Natural killer cell (primary cell): ENCODE data around the gene SEC14L1. TPM values are rescaled to one million over a fixed set of nuclear protein-coding genes. Genes with fewer than 3 reads are reported as not detected.

ENCODE experiments used
- ATAC-seq, 3 donors: fragments of 150-1000 bp in 2 of 3; fragments of 200-7000 bp in 1 of 3; cut with Tn5 transposase; 1 replicate in 1 of 3; 2 replicates in 2 of 3; pipeline ENCODE4 v1.10.0; 2021; ENCODE audit warnings: mild to moderate bottlenecking in 2 of 3, moderate library complexity in 2 of 3
- DNase-seq, 2 donors: peaks; one replicate each; pipeline versions ENCODE4 v3.0.0 to v3.0.0-alpha.2; 2013 to 2021; ENCODE audit warnings: mixed read lengths in 1 of 2
- H3K27ac ChIP-seq: one replicate; pipeline ENCODE4 v1.5.1; 2013; ENCODE audit warnings: mild to moderate bottlenecking, low read length
- H3K27me3 ChIP-seq: one replicate; pipeline ENCODE4 v1.6.1; 2013; ENCODE audit warnings: low read length; ENCODE audit not compliant: control insufficient read depth, insufficient read depth
- H3K36me3 ChIP-seq: one replicate; pipeline ENCODE4 v1.6.1; 2013; ENCODE audit warnings: low read length; ENCODE audit not compliant: control insufficient read depth, insufficient read depth
- H3K4me1 ChIP-seq: one replicate; pipeline ENCODE4 v1.6.1; 2013; ENCODE audit warnings: low read length; ENCODE audit not compliant: control insufficient read depth, insufficient read depth
- H3K4me3 ChIP-seq: one replicate; pipeline ENCODE4 v1.5.1; 2013; ENCODE audit warnings: low read length
- H3K9me3 ChIP-seq: one replicate; pipeline ENCODE4 v1.6.1; 2013; ENCODE audit warnings: low read length; ENCODE audit not compliant: control insufficient read depth, insufficient read depth
- H3K27ac Mint-ChIP-seq, 2 donors: one replicate each; pipeline ENCODE4 v1.8.0; 2022; ENCODE audit warnings: mild to moderate bottlenecking in 2 of 2, mixed read lengths in 2 of 2, moderate library complexity in 1 of 2
- H3K27me3 Mint-ChIP-seq, 2 donors: one replicate each; pipeline ENCODE4 v1.8.0; 2022; ENCODE audit warnings: low read depth in 2 of 2, mixed read lengths in 2 of 2
- H3K36me3 Mint-ChIP-seq: one replicate; pipeline ENCODE4 v1.8.0; 2022; ENCODE audit warnings: mixed read lengths
- H3K4me1 Mint-ChIP-seq, 2 donors: one replicate each; pipeline ENCODE4 v1.8.0; 2022; ENCODE audit warnings: mixed read lengths in 2 of 2
- H3K4me3 Mint-ChIP-seq: one replicate; pipeline ENCODE4 v1.8.0; 2022; ENCODE audit warnings: mild to moderate bottlenecking, moderate library complexity, mixed read lengths
- H3K9me3 Mint-ChIP-seq, 2 donors: one replicate each; pipeline ENCODE4 v1.8.0; 2022; ENCODE audit warnings: mixed read lengths in 2 of 2
- CTCF ChIP-seq: fragments of 200-600 bp; IDR thresholded peaks from one replicate; pipeline ENCODE4 v1.8.0; 2022; ENCODE audit warnings: antibody characterized with exemption
- WGBS: methylation state at CpG from one replicate; pipeline ENCODE4 v1.1.7; 2013; ENCODE audit warnings: missing lambda C conversion rate; ENCODE audit not compliant: insufficient coverage; 5-methylcytosine and 5-hydroxymethylcytosine counted together
- intact Hi-C: fragments of 100-400 bp; cut with micrococcal nuclease; formaldehyde crosslinking; loops from one replicate; pipeline ENCODE4 v1.14.2; 2022
- total RNA-seq, 4 donors: library from RNA; stranded (reverse); fragments of 120-200 nt in 1 of 4; gene quantifications; one replicate each; pipeline versions ENCODE4 v1.2.3 to v1.2.4, GENCODE V29; 2013 to 2022

Gene SEC14L1
- total RNA-seq, 3 donors from 2014 or later (not counting 1 experiment from before 2014, with no cell fraction given) = 129 to 160 (median 129) TPM

- intact Hi-C loops = no loop called here
- H3K27ac Mint-ChIP-seq = no peak overlapping the region
- DNase-seq = no peak
Measured at GRCh38 chr17:77215281-77215680, 74.5 kb downstream of the SEC14L1 start.

DNA sequence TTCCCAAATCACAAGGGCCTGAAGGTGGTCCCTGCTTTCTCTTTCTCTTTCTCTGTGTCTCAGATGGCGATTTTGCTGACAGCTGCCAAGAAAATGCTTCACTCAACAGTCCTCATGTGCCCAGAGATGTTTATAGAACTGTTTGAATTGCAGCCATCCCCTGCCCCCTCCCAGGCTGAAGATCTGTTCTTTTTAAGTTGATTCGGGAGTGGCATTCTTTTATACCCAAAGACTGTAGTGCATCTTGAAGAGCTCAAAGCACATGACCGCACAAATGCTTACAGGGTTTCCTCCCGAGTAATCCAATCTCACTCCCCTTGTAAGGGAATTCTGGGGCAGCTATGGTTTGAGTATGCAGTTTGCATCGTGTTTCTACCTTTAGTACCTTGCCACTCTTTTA lies 75.7 kb downstream of the SEC14L1 start:
- Histone ChIP-seq H3K4me1 (peaks cover 17% of the 10 kb centered on the region), H3K4me3 (no peak overlapping the region), H3K27ac (no peak overlapping the region), H3K36me3 (peaks cover 57% of the 10 kb centered on the region), H3K9me3 (no peaks in the 10 kb centered on the region), H3K27me3 (no peaks in the 10 kb centered on the region)
- intact Hi-C loops = no loop called here
- Mint-ChIP-seq H3K4me3 (no peak overlapping the region), H3K27ac (no peak overlapping the region), H3K9me3 (no peaks in the 10 kb centered on the region), H3K4me1 (no peaks in the 10 kb centered on the region), H3K27me3 (no peaks in the 10 kb centered on the region), H3K36me3 (no peaks in the 10 kb centered on the region)
- WGBS = 94% methylated on average over 3 of the region's 5 CpGs
- ATAC-seq (no peak), DNase-seq (no peak)
- no peak for TF ChIP-seq CTCF

More at GRCh38 chr17:77215281-77215680, 74.5 kb downstream of the SEC14L1 start:
- TF ChIP-seq CTCF = no peak
- Histone ChIP-seq H3K4me3 (no peak overlapping the region), H3K27ac (no peak overlapping the region), H3K9me3 (no peaks in the 10 kb centered on the region), H3K27me3 (no peaks in the 10 kb centered on the region), H3K36me3 (peaks cover 69% of the 10 kb centered on the region), H3K4me1 (peaks cover 25% of the 10 kb centered on the region)
- Mint-ChIP-seq H3K9me3 (no peaks in the 10 kb centered on the region), H3K27me3 (no peaks in the 10 kb centered on the region), H3K4me1 (peaks cover 4% of the 10 kb centered on the region in 2 donors), H3K36me3 (peaks cover 5% of the 10 kb centered on the region), H3K4me3 (no peak overlapping the region)
- 96% methylated on average over 16 of the region's 16 CpGs for WGBS
- no peak for ATAC-seq

- 95% methylated on average over 11 of the region's 11 CpGs for WGBS
- no peaks in the 10 kb centered on the region for H3K4me1 Mint-ChIP-seq
- ATAC-seq (no peak), DNase-seq (no peak)
- intact Hi-C loops = no loop called here
- H3K36me3 Mint-ChIP-seq = no peaks in the 10 kb centered on the region
- H3K27me3 ChIP-seq = no peaks in the 10 kb centered on the region
- no peaks in the 10 kb centered on the region for H3K27me3 Mint-ChIP-seq
- H3K27ac Mint-ChIP-seq = no peak overlapping the region
- no peak overlapping the region for H3K4me3 ChIP-seq
- H3K4me1 ChIP-seq = peaks cover 12% of the 10 kb centered on the region
- H3K9me3 ChIP-seq = no peaks in the 10 kb centered on the region
- H3K27ac ChIP-seq = no peak overlapping the region
- no peak overlapping the region for H3K4me3 Mint-ChIP-seq
- H3K36me3 ChIP-seq = peaks cover 51% of the 10 kb centered on the region
- no peak for TF ChIP-seq CTCF
- H3K9me3 Mint-ChIP-seq = no peaks in the 10 kb centered on the region
Measured at GRCh38 chr17:77217123-77217522, 76.4 kb downstream of the SEC14L1 start.

- no peak overlapping the region for H3K27ac Mint-ChIP-seq
- intact Hi-C loops = no loop called here
Measured at GRCh38 chr17:77217566-77217965, 76.8 kb downstream of the SEC14L1 start.

More at GRCh38 chr17:77217566-77217965, 76.8 kb downstream of the SEC14L1 start:
- Histone ChIP-seq H3K36me3 (peaks cover 47% of the 10 kb centered on the region), H3K27ac (no peak overlapping the region), H3K4me3 (no peak overlapping the region), H3K4me1 (peaks cover 8% of the 10 kb centered on the region), H3K9me3 (no peaks in the 10 kb centered on the region), H3K27me3 (no peaks in the 10 kb centered on the region)
- Mint-ChIP-seq H3K4me3 (no peak overlapping the region), H3K27me3 (no peaks in the 10 kb centered on the region), H3K9me3 (no peaks in the 10 kb centered on the region), H3K4me1 (no peaks in the 10 kb centered on the region), H3K36me3 (no peaks in the 10 kb centered on the region)
- DNase-seq = no peak
- no peak for TF ChIP-seq CTCF
- ATAC-seq = no peak
- WGBS = 97% methylated on average over 11 of the region's 11 CpGs
